ENCODE measurements around the gene MRPL20. TPM values are rescaled to one million over a fixed set of nuclear protein-coding genes. Genes with fewer than 3 reads are reported as not detected.
"Not testable (repeated sequence)": the region's sequence is repeated elsewhere in the genome, so short reads cannot be mapped to it uniquely, and the experiment has no call there.

Gene MRPL20
- total RNA-seq, 2 donors from 2014 or later: 74.9 to 77.5 TPM

GRCh38 chr1:1391225-1391624 lies 15.9 kb downstream of the MRPL20 start:
- DNase-seq (no peak), ATAC-seq (replicated peaks in 1 of 2) (no peak)
- Mint-ChIP-seq H3K4me1 (ENCODE audit: low read depth) (peaks cover 21% of the 10 kb centered on the region), H3K4me3 (no peak overlapping the region), H3K27ac (no peak overlapping the region), H3K27me3 (ENCODE audit: low read depth) (no peaks in the 10 kb centered on the region), H3K36me3 (ENCODE audit: insufficient read depth in 2 of 2) (peaks cover 14 to 61% of the 10 kb centered on the region in 2 donors), H3K9me3 (no peaks in the 10 kb centered on the region)

GRCh38 chr1:1390675-1391074 lies 16.4 kb downstream of the MRPL20 start:
- ATAC-seq (replicated peaks in 1 of 2) (no peak), DNase-seq (no peak)
- H3K4me1 Mint-ChIP-seq (ENCODE audit: low read depth): peaks cover 19% of the 10 kb centered on the region
- H3K27ac Mint-ChIP-seq: no peak overlapping the region
- H3K9me3 Mint-ChIP-seq: no peaks in the 10 kb centered on the region
- no peak overlapping the region for H3K4me3 Mint-ChIP-seq
- H3K36me3 Mint-ChIP-seq (ENCODE audit: insufficient read depth in 2 of 2): peaks cover 14 to 59% of the 10 kb centered on the region in 2 donors
- no peaks in the 10 kb centered on the region for H3K27me3 Mint-ChIP-seq (ENCODE audit: low read depth)

- no peaks in the 10 kb centered on the region for H3K27me3 Mint-ChIP-seq (ENCODE audit: low read depth)
- H3K27ac Mint-ChIP-seq: no peak overlapping the region
- DNase-seq (no peak), ATAC-seq (replicated peaks in 1 of 2) (no peak)
- H3K9me3 Mint-ChIP-seq: no peaks in the 10 kb centered on the region
- no peak overlapping the region for H3K4me3 Mint-ChIP-seq
- H3K36me3 Mint-ChIP-seq (ENCODE audit: insufficient read depth in 2 of 2): peaks cover 8 to 36% of the 10 kb centered on the region in 2 donors
- H3K4me1 Mint-ChIP-seq (ENCODE audit: low read depth): no peaks in the 10 kb centered on the region
These were observed 19.0 kb downstream of the MRPL20 start for GRCh38 chr1:1388078-1388472.

- Mint-ChIP-seq H3K4me3 (no peak overlapping the region), H3K27me3 (ENCODE audit: low read depth) (no peaks in the 10 kb centered on the region)
These were observed 19.7 kb downstream of the MRPL20 start for GRCh38 chr1:1387098-1388077.

GRCh38 chr1:1385931-1386330 lies 21.2 kb downstream of the MRPL20 start:
- no peak for DNase-seq
- H3K9me3 Mint-ChIP-seq: no peaks in the 10 kb centered on the region
- H3K4me3 Mint-ChIP-seq: no peak overlapping the region
- peaks cover 7 to 23% of the 10 kb centered on the region in 2 donors for H3K36me3 Mint-ChIP-seq (ENCODE audit: insufficient read depth in 2 of 2)
- H3K4me1 Mint-ChIP-seq (ENCODE audit: low read depth): no peaks in the 10 kb centered on the region
- H3K27ac Mint-ChIP-seq: no peak overlapping the region
- no peak for ATAC-seq (replicated peaks in 1 of 2)
- no peaks in the 10 kb centered on the region for H3K27me3 Mint-ChIP-seq (ENCODE audit: low read depth)

More at GRCh38 chr1:1387098-1388077, 19.7 kb downstream of the MRPL20 start:
- DNase-seq: no peak
- no peaks in the 10 kb centered on the region for H3K4me1 Mint-ChIP-seq (ENCODE audit: low read depth)
- no peak overlapping the region for H3K27ac Mint-ChIP-seq
- no peak for ATAC-seq (replicated peaks in 1 of 2)
- peaks cover 8 to 31% of the 10 kb centered on the region in 2 donors for H3K36me3 Mint-ChIP-seq (ENCODE audit: insufficient read depth in 2 of 2)
- H3K9me3 Mint-ChIP-seq: no peaks in the 10 kb centered on the region

- not testable (repeated sequence) for H3K27me3 Mint-ChIP-seq (ENCODE audit: low read depth); H3K27ac Mint-ChIP-seq; DNase-seq; ATAC-seq (replicated peaks in 1 of 2); H3K4me1 Mint-ChIP-seq (ENCODE audit: low read depth); H3K4me3 Mint-ChIP-seq; H3K9me3 Mint-ChIP-seq
- peaks cover 7 to 18% of the 10 kb centered on the region in 2 donors for H3K36me3 Mint-ChIP-seq (ENCODE audit: insufficient read depth in 2 of 2)
These were observed 21.8 kb downstream of the MRPL20 start for GRCh38 chr1:1385339-1385738.

GRCh38 chr1:1381294-1381693 lies 25.8 kb downstream of the MRPL20 start:
- Mint-ChIP-seq H3K27ac (no peak overlapping the region), H3K27me3 (ENCODE audit: low read depth) (no peaks in the 10 kb centered on the region), H3K4me1 (ENCODE audit: low read depth) (peaks cover 7% of the 10 kb centered on the region), H3K4me3 (no peak overlapping the region), H3K9me3 (no peaks in the 10 kb centered on the region), H3K36me3 (ENCODE audit: insufficient read depth in 2 of 2) (no peaks in the 10 kb centered on the region)
- DNase-seq (no peak), ATAC-seq (replicated peaks in 1 of 2) (no peak)

- ATAC-seq (replicated peaks in 1 of 2) (no peak), DNase-seq (no peak)
- no peak overlapping the region for H3K4me3 Mint-ChIP-seq
- no peaks in the 10 kb centered on the region for H3K27me3 Mint-ChIP-seq (ENCODE audit: low read depth)
- H3K4me1 Mint-ChIP-seq (ENCODE audit: low read depth): peaks cover 11% of the 10 kb centered on the region
- no peak overlapping the region for H3K27ac Mint-ChIP-seq
- no peaks in the 10 kb centered on the region for H3K9me3 Mint-ChIP-seq
- H3K36me3 Mint-ChIP-seq (ENCODE audit: insufficient read depth in 2 of 2): no peaks in the 10 kb centered on the region
These were observed 26.2 kb downstream of the MRPL20 start for GRCh38 chr1:1380860-1381259.

GRCh38 chr1:1377540-1378205 lies 29.4 kb downstream of the MRPL20 start:
- Mint-ChIP-seq H3K9me3 (no peaks in the 10 kb centered on the region), H3K36me3 (ENCODE audit: insufficient read depth in 2 of 2) (peaks cover 0 to 2% of the 10 kb centered on the region in 2 donors), H3K4me1 (ENCODE audit: low read depth) (peaks cover 26% of the 10 kb centered on the region), H3K27ac (no peak overlapping the region), H3K4me3 (no peak overlapping the region), H3K27me3 (ENCODE audit: low read depth) (no peaks in the 10 kb centered on the region)
- ATAC-seq (replicated peaks in 1 of 2) (no peak), DNase-seq (no peak)

- no peak for ATAC-seq (replicated peaks in 1 of 2)
- peaks cover 0 to 2% of the 10 kb centered on the region in 2 donors for H3K36me3 Mint-ChIP-seq (ENCODE audit: insufficient read depth in 2 of 2)
- peaks cover 33% of the 10 kb centered on the region for H3K4me1 Mint-ChIP-seq (ENCODE audit: low read depth)
- H3K9me3 Mint-ChIP-seq: no peaks in the 10 kb centered on the region
- DNase-seq: no peak
- H3K27me3 Mint-ChIP-seq (ENCODE audit: low read depth): no peaks in the 10 kb centered on the region
- no peak overlapping the region for H3K27ac Mint-ChIP-seq
- peak overlapping the region; percentile 90 to 91 for H3K4me3 Mint-ChIP-seq
These were observed 30.4 kb downstream of the MRPL20 start for GRCh38 chr1:1376551-1377226.

- H3K4me3 Mint-ChIP-seq: peak within 1 kb of the TSS; percentile 90 to 91
- peak within 1 kb of the TSS; percentile 95 for H3K27ac Mint-ChIP-seq
- H3K36me3 Mint-ChIP-seq (ENCODE audit: insufficient read depth in 2 of 2): peaks cover 0 to 2% of the 10 kb centered on the region in 2 donors
- H3K9me3 Mint-ChIP-seq: no peaks in the 10 kb centered on the region
- DNase-seq: peak; percentile 97 to 98
- H3K27me3 Mint-ChIP-seq (ENCODE audit: low read depth): no peaks in the 10 kb centered on the region
- H3K4me1 Mint-ChIP-seq (ENCODE audit: low read depth): peaks cover 33% of the 10 kb centered on the region
- peak; percentile 91 to 92 for ATAC-seq (replicated peaks in 1 of 2)
These were observed 32.0 kb downstream of the MRPL20 start, which contains the start of gene AURKAIP1 for GRCh38 chr1:1374929-1375662. Gene AURKAIP1 (minus strand): TSS chr1:1375207. CDS start chr1:1374756, 451 bp downstream.

- H3K27ac Mint-ChIP-seq: peak overlapping the region; percentile 33
- ATAC-seq (replicated peaks in 1 of 2) (no peak), DNase-seq (peak in 1 of 2 donors; percentile 14)
- peaks cover 0 to 2% of the 10 kb centered on the region in 2 donors for H3K36me3 Mint-ChIP-seq (ENCODE audit: insufficient read depth in 2 of 2)
- H3K4me3 Mint-ChIP-seq: peak overlapping the region; percentile 90 to 91
- peaks cover 33% of the 10 kb centered on the region for H3K4me1 Mint-ChIP-seq (ENCODE audit: low read depth)
- no peaks in the 10 kb centered on the region for H3K9me3 Mint-ChIP-seq
- H3K27me3 Mint-ChIP-seq (ENCODE audit: low read depth): no peaks in the 10 kb centered on the region
These were observed 32.5 kb downstream of the MRPL20 start for GRCh38 chr1:1374589-1374928.

All from activated T-cell treated with anti-CD3 and anti-CD28 coated beads, Interleukin-2, amount 50 U/mL, for 72 hours (primary cell).